Hypothalamus (tissue), 51 donors: ENCODE data around the gene ENO1.
A peak's percentile ranks its signal among the peaks of the same experiment; 100 is the strongest.

Experiments used
- DNase-seq, 51 donors: peaks; one replicate each; lab custom pipeline; 2025; lab: John Stamatoyannopoulos, UW

The ENO1 gene

GRCh38 chr1:8816264-8816663 is 62.2 kb downstream of the ENO1 start:
- peak in 1 of 51 donors; percentile 71 for DNase-seq

GRCh38 chr1:8815582-8816151 is 62.8 kb downstream of the ENO1 start:
- DNase-seq = peak in 29 of 51 donors; percentile 10 to 90 (median 31)

- DNase-seq = peak in 11 of 51 donors; percentile 1 to 46 (median 16)
These were observed 63.6 kb downstream of the ENO1 start for GRCh38 chr1:8814865-8815264.

- DNase-seq = no peak
These were observed 64.5 kb downstream of the ENO1 start for GRCh38 chr1:8813991-8814390.

- no peak for DNase-seq
These were observed 65.3 kb downstream of the ENO1 start for GRCh38 chr1:8813016-8813763.

- DNase-seq = no peak
These were observed 66.4 kb downstream of the ENO1 start for GRCh38 chr1:8812081-8812480.
